GM21526 (cell line): ENCODE results near the gene ISM1.
A peak's percentile ranks its signal among the peaks of the same experiment; 100 is the strongest.
"Not testable (repeated sequence)": the region's sequence is repeated elsewhere in the genome, so short reads cannot be mapped to it uniquely, and the experiment has no call there.

Experiments
- ATAC-seq: cut with Tn5 transposase; IDR thresholded peaks from one replicate; pipeline ENCODE4 v1.9.1; 2021; ENCODE audit warnings: moderate library complexity; ENCODE audit not compliant: unreplicated experiment, low FRiP score

Gene ISM1

GRCh38 chr20:13221313-13221672 lies 219 bp downstream of the ISM1 start:
- peak; percentile 25 for ATAC-seq

DNA sequence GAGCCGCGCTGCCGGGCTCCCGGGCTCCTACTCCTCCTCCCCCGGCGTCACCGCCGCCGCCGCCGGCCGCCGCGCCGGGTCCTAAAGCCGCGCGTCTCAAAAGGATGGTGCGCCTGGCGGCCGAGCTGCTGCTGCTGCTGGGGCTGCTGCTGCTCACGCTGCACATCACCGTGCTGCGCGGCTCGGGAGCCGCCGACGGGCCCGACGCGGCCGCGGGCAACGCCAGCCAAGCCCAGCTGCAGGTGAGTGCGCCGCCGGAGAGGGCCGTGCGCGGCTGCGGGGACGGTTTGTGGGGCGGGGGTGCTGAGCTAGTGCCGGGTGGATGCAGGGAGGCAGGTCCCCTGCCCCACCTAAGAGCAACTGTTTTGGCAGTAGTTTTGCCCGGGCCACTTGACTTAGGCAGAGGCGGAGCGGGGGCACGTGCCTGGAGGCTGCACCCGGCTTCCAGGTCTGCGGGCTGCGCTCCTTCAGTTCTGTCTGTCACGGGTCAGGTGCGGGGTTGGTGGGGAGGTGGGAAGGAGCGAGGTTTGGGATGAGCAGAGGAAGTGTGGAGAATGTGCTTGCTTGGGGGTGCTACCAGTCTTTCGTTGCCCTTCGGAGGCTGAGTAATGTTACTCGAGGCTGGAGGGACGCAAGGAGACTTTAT lies 722 bp downstream of the ISM1 start:
- peak; percentile 83 for ATAC-seq

- no peak for ATAC-seq
Measured at GRCh38 chr20:13222319-13222716, 1.2 kb downstream of the ISM1 start.

- ATAC-seq, result no peak
Measured at GRCh38 chr20:13223736-13224520, 2.9 kb downstream of the ISM1 start.

GRCh38 chr20:13226367-13226766 lies 5.3 kb downstream of the ISM1 start:
- no peak for ATAC-seq

- no peak for ATAC-seq
Measured at GRCh38 chr20:13228771-13229170, 7.7 kb downstream of the ISM1 start.

GRCh38 chr20:13229538-13229937 lies 8.5 kb downstream of the ISM1 start:
- no peak for ATAC-seq

- no peak for ATAC-seq
Measured at GRCh38 chr20:13231031-13231752, 10.1 kb downstream of the ISM1 start.

- ATAC-seq, result no peak
Measured at GRCh38 chr20:13232999-13233398, 11.9 kb downstream of the ISM1 start.

- ATAC-seq, result no peak
Measured at GRCh38 chr20:13234961-13235360, 13.9 kb downstream of the ISM1 start.

DNA sequence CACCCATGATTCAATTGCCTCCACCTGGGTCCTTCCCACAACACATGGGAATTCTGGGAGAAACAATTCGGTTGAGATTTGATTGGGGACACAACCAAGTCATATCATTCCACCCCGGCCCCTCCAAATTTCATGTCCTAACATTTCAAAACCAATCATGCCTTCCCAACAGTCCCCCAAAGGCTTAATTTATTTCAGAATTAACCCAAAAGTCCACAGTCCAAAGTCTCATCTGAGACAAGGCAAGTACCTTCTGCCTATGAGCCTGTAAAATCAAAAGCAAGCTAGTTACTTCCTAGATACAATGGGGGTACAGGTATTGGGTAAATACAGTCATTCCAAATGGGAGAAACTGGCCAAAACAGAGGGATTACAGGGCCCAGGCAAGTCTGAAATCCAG lies 15.3 kb downstream of the ISM1 start:
- ATAC-seq, result not testable (repeated sequence)

- no peak for ATAC-seq
Measured at GRCh38 chr20:13236990-13237720, 16.1 kb downstream of the ISM1 start.

- ATAC-seq, result no peak
Measured at GRCh38 chr20:13238001-13238653, 17.1 kb downstream of the ISM1 start.

- ATAC-seq, result no peak
Measured at GRCh38 chr20:13243826-13244376, 22.8 kb downstream of the ISM1 start.

DNA sequence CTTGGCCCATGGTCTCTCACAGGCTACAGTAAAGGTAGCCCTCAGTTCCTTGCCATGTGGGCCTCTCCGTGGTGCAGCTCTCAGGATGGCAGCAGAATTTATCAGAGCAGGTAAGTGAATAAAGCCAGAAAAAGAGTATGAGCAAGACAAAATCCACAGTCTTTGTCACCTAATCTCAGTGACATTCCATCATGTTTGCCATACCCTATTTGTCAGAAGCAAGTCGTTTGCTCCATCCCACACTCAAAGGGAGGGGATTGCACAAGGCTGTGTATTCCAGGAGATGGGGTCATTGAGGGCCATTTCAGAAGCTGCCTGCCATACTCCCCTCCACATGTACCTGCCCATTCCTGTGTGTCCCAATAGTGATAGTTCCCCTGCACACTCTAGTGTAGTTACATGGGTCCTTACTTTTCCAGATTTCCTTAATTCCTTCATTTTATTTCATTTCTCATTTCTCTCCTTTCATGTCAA lies 24.2 kb downstream of the ISM1 start:
- no peak for ATAC-seq

DNA sequence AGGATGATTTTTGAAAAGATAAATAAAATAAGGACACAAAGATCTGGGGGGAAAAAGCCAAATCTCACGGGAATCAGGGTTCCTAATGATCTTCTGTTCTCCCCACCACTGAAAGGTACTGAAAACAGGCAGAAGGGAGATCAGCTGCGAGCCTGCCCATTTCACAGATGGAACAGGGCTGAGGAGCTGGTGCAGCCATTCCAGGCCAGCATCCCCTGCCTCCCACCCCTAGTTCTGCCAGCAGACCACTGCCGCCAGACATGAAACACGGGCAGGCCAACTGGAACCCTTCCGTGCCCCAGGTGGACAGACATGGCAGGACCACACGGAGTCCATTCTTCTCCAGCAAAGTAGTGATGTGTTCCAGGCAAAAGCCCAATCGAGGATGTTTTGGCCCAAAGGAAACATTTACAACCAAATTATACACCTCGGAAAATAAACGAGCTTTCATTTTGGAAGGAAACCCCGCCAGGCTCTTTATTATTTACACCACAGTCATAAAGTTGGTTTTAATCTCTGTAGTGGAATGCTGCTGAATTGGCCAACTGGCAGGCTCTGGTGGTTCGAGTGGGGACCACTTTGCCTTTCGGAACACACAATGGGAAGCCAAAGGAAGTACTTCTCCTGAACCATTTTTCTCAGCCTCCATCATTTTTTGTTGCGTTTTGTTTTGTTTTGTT lies 28.2 kb downstream of the ISM1 start:
- ATAC-seq, result no peak

- no peak for ATAC-seq
Measured at GRCh38 chr20:13249798-13250170, 28.7 kb downstream of the ISM1 start.

DNA sequence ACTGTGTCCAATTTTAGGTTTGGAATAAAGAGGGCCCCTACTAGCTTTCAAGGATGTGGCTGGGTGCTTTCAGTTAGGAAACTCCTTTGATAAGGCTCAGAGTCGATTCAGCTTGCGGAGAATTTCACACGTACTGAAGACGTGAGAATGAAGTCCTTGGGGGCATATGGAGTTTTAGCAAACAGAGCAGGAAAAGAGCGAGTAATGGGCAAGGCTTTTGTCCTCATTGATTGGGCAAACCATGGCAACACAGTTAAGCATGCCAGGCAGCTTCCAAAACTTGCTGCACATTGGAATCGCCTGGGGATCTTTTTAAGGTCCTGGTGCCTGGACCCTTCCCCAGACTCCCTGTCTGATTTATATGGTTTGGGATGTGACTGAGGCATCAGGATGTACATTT lies 29.2 kb downstream of the ISM1 start:
- ATAC-seq, result no peak

DNA sequence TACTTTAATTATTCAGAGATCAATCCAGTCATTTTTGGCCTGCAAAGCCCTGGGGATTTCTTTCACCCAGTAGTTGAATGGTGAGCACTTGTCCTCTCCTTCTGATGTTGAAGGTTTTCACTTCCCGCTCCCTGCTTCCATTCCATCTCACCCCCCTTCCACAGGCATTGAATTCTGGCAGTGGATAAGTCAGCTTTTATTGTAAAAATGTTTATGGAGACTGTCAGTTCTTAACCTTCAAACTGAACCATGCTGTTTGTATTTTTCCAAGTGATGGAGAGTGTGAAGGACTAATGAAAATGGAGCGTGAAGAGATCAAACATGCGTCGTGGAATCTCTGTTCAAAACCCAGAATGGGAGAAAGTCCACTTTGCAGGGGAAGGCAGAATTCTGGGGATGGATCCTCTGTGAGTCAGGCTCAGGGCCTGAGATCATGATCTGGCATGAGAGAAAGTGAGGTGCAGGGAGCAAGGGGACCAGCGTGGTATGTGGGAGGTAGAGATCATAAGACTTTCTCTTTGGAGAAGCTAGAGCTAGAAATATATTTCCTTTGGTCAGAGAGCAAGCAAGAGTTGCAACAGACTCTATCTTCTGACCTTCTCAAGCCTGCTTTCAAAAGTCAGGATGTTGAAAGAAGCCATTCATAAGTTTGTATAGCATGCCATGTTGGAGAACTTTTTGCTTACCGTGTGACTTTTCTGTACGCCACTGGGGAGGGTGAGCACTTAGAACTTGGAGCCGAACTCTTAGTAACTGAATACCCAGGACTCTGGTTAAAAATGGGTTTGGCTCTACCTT lies 30.2 kb downstream of the ISM1 start:
- no peak for ATAC-seq
